GM12878 (cell line): Measurements from ENCODE around the gene RALGAPA2. TPM values are rescaled to one million over a fixed set of nuclear protein-coding genes. Genes with fewer than 3 reads are reported as not detected.
A peak's percentile ranks its signal among the peaks of the same experiment; 100 is the strongest.

Source experiments
- ATAC-seq: fragments of 200-7000 bp; cut with Tn5 transposase; 3 replicates; pipeline ENCODE4 v1.9.1; 2020; ENCODE audit warnings: mild to moderate bottlenecking, moderate library complexity
- BruUV-seq: library from RNA; stranded (reverse); fragments of 400-500 nt; replicated peaks from 2 replicates; lab custom pipeline; 2021; lab: Mats Ljungman, UMichigan
- CTCF ChIA-PET: fragments of 300-600 bp; sonication (Branson Sonifier 250); formaldehyde crosslinking; extraction: SDS; loops from one replicate; lab custom pipeline; 2021; ENCODE audit warnings: inconsistent platforms; lab: Yijun Ruan, JAX
- POLR2A ChIA-PET: fragments of 350-600 bp; formaldehyde crosslinking; extraction: SDS; loops from one replicate; lab custom pipeline; 2021; ENCODE audit warnings: inconsistent platforms; lab: Charles Lee
- RAD21 ChIA-PET: fragments of 300-600 bp; sonication (Branson Sonifier 250); formaldehyde crosslinking; loops from one replicate; lab custom pipeline; 2023; ENCODE audit warnings: antibody characterized with exemption; ENCODE audit not compliant: unreplicated experiment; lab: Charles Lee
- SMC1A ChIA-PET: fragments of 300-600 bp; sonication (Branson Sonifier 250); formaldehyde crosslinking; loops from one replicate; lab custom pipeline; 2023; ENCODE audit not compliant: unreplicated experiment, uncharacterized antibody; lab: Charles Lee
- DNase-seq: peaks from one replicate; pipeline ENCODE4 v3.0.0-alpha.2; 2011; ENCODE audit warnings: low read depth, low spot score
- FAIRE-seq: peaks from 3 replicates; lab custom pipeline; 2011; peaks lifted over from hg19 to GRCh38; lab: Jason Lieb, UNC
- H2AFZ ChIP-seq: 2 replicates; pipeline ENCODE4 v1.6.0; 2011; ENCODE audit warnings: low read depth, low read length, control low read depth; ENCODE audit not compliant: control insufficient read depth
- H3K27ac ChIP-seq: 2 replicates; pipeline ENCODE4 v1.5.1; 2011; ENCODE audit warnings: control low read depth; ENCODE audit not compliant: control insufficient read depth, insufficient read depth
- H3K27me3 ChIP-seq, 2 experiments: replicated peaks in 1 of 2; 2 replicates each; pipeline versions ENCODE4 v1.6.0 to v1.6.1; 2011; ENCODE audit warnings: low read length in 1 of 2; ENCODE audit not compliant: control insufficient read depth in 2 of 2, insufficient read depth in 2 of 2
- H3K36me3 ChIP-seq, 2 experiments: 2 replicates each; pipeline ENCODE4 v1.5.1; 2011; ENCODE audit warnings: low read length in 1 of 2; ENCODE audit not compliant: control insufficient read depth in 2 of 2, insufficient read depth in 2 of 2
- H3K4me1 ChIP-seq: 2 replicates; pipeline ENCODE4 v1.6.1; 2011; ENCODE audit warnings: mild to moderate bottlenecking, low read length, moderate library complexity, mixed read lengths; ENCODE audit not compliant: control insufficient read depth, insufficient read depth
- H3K4me2 ChIP-seq: 2 replicates; pipeline ENCODE4 v1.6.0; 2011; ENCODE audit warnings: control low read depth; ENCODE audit not compliant: control insufficient read depth, insufficient read depth
- H3K4me3 ChIP-seq: fragments of 200-600 bp; sonication (generic); 2 replicates; pipeline ENCODE4 v1.5.1; 2016
- H3K79me2 ChIP-seq: 2 replicates; pipeline ENCODE4 v1.6.0; 2011; ENCODE audit warnings: low read length; ENCODE audit not compliant: control insufficient read depth, insufficient read depth
- H3K9ac ChIP-seq: 2 replicates; pipeline ENCODE4 v1.8.0; 2011; ENCODE audit warnings: low read length, control low read depth, mixed read lengths; ENCODE audit not compliant: control insufficient read depth, insufficient read depth
- H3K9me3 ChIP-seq: replicated peaks from 3 replicates; pipeline ENCODE4 v1.5.1; 2011; ENCODE audit warnings: mild to moderate bottlenecking, low read length; ENCODE audit not compliant: control insufficient read depth, insufficient read depth
- H4K20me1 ChIP-seq: 2 replicates; pipeline ENCODE4 v1.6.0; 2011; ENCODE audit not compliant: control insufficient read depth, insufficient read depth
- CTCF ChIP-seq, 3 experiments: IDR thresholded peaks in 2 of 3; conservative IDR thresholded peaks in 1 of 3; 2 replicates each; pipeline ENCODE4 v1.5.1; 2011; ENCODE audit warnings: low read depth in 3 of 3, low read length in 3 of 3, mild to moderate bottlenecking in 3 of 3, control low read depth in 2 of 3, moderate library complexity in 2 of 3, inconsistent platforms in 1 of 3, mixed read lengths in 1 of 3; ENCODE audit not compliant: control insufficient read depth in 2 of 3, insufficient read depth in 1 of 3; ENCODE audit errors: extremely low read depth in 1 of 3
- ELK1 ChIP-seq: IDR thresholded peaks from 2 replicates; pipeline ENCODE4 v1.6.1; 2012; ENCODE audit warnings: low read depth, low read length, improper control_type of control experiment
- JUND ChIP-seq: IDR thresholded peaks from 2 replicates; pipeline ENCODE4 v1.6.1; 2012; ENCODE audit warnings: low read depth, mild to moderate bottlenecking, low read length, improper control_type of control experiment, moderate library complexity
- MYB ChIP-seq: fragments of 150-350 bp; IDR thresholded peaks from 2 replicates; pipeline ENCODE4 v1.6.1; 2014; ENCODE audit warnings: mild to moderate bottlenecking, low read depth, low read length, borderline replicate concordance
- RAD21 ChIP-seq: IDR thresholded peaks from 2 replicates; pipeline ENCODE4 v1.6.1; 2011; ENCODE audit warnings: mild to moderate bottlenecking, low read depth, low read length, moderate library complexity; ENCODE audit not compliant: insufficient read depth
- SMC3 ChIP-seq: IDR thresholded peaks from 2 replicates; pipeline ENCODE4 v1.6.1; 2011; ENCODE audit warnings: low read length, improper control_type of control experiment, borderline replicate concordance
- SREBF1 ChIP-seq: IDR thresholded peaks from 2 replicates; pipeline ENCODE4 v1.6.1; 2012; ENCODE audit warnings: mild to moderate bottlenecking, low read length
- YY1 ChIP-seq: IDR thresholded peaks from 2 replicates; pipeline ENCODE4 v1.6.1; 2011; ENCODE audit warnings: low read depth, mild to moderate bottlenecking, low read length
- WGBS: methylation state at CpG from one replicate; pipeline ENCODE4 v1.1.6; 2016; ENCODE audit warnings: low lambda C conversion rate; ENCODE audit not compliant: insufficient replicate concordance, insufficient coverage; ENCODE audit errors: missing lambda C conversion rate; 5-methylcytosine and 5-hydroxymethylcytosine counted together
- in situ Hi-C: fragments of 300-500 bp; cut with MboI; formaldehyde crosslinking; loops from 9 replicates; pipeline ENCODE4 v1.14.3; 2018; ENCODE audit warnings: mixed read lengths
- intact Hi-C: fragments of 100-400 bp; cut with micrococcal nuclease; formaldehyde crosslinking; loops from one replicate; pipeline ENCODE4 v1.14.2; 2022; ENCODE audit not compliant: unreplicated experiment
- polyA plus RNA-seq, 11 experiments: library from polyadenylated mRNA; depleted of rRNA in 4 of 11; unstranded in 6 of 11; stranded (reverse) in 5 of 11; fragments of >200 nt; fragmentation: Nextera tagmentation in 4 of 11; fragmentation: Illumina TruSeq in 1 of 11; extraction: Ambion mirVana in 4 of 11; extraction: Trizol in 1 of 11; gene quantifications; 1 replicate in 1 of 11; 2 replicates in 10 of 11; pipeline versions ENCODE4 v1.2.1 to v1.2.3, GENCODE V29; 2011 to 2016; ENCODE audit warnings: inconsistent platforms in 2 of 11, missing spikeins in 2 of 11, low read depth in 1 of 11
- total RNA-seq, 4 experiments: library from RNA; depleted of rRNA in 3 of 4; stranded (reverse); fragments of >200 nt in 3 of 4; fragmentation: Illumina TruSeq in 1 of 4; extraction: Trizol in 1 of 4; gene quantifications; 2 replicates each; pipeline versions ENCODE4 v1.2.1 to v1.2.3, GENCODE V29; 2013 to 2021

RALGAPA2 gene
- total and polyA plus RNA-seq, 10 of the 15 experiments (the other 5 are each of a cell fraction or from before 2014, with no cell fraction given): 2.9 to 29.4 (median 19.6) TPM

- Histone ChIP-seq H2AFZ (no peak overlapping the region), H3K4me3 (no peak overlapping the region), H3K9me3 (no peaks in the 10 kb centered on the region), H3K79me2 (no peaks in the 10 kb centered on the region), H3K36me3 (peaks cover 0 to 10% of the 10 kb centered on the region in 2 experiments; a peak in 1 of 4 replicates), H3K27ac (no peak overlapping the region), H3K4me1 (no peaks in the 10 kb centered on the region), H3K27me3 (no peaks in the 10 kb centered on the region), H4K20me1 (no peaks in the 10 kb centered on the region), H3K4me2 (no peak overlapping the region), H3K9ac (no peak overlapping the region)
- SMC1A ChIA-PET: interaction anchor here (0.5 to 2.8 kb wide), 28 partner anchors 8 to 510 kb away, joined by 3 to 10 read pairs (median 4); no protein-coding TSS in a partner anchor
- BruUV-seq: no TSS peak
- intact Hi-C loops (loop anchor here (10.0 kb wide), 1 partner anchor 509 kb away; no protein-coding TSS in a partner anchor), in situ Hi-C loops (loop anchor here (10.0 kb wide), 1 partner anchor 519 kb away; no protein-coding TSS in a partner anchor)
- FAIRE-seq (peak; percentile 66), DNase-seq (no peak), ATAC-seq (peak; percentile 93)
- TF ChIP-seq RAD21 (peak; percentile 43), JUND (no peak), YY1 (0 out of 2 replicates have a peak, but pooled peaks have one; percentile 28), MYB (no peak), SMC3 (peak; percentile 34; the same call in 1 of the 2 replicates), ELK1 (no peak), SREBF1 (no peak), CTCF (IDR thresholded peaks at IDR 0.05 in 2 of 3, conservative IDR thresholded peaks at IDR 0.05 in 1 of 3; ENCODE audit: control insufficient read depth in 2 of 3, extremely low read depth in 1 of 3, insufficient read depth in 1 of 3, low read depth in 3 of 3, low read length in 3 of 3) (peak; percentile 47 to 63 (median 52); a peak in 5 of 6 replicates)
- CTCF ChIA-PET: interaction anchor here (0.7 to 4.9 kb wide), 48 partner anchors 8 to 578 kb away, joined by 3 to 56 read pairs (median 4); partner anchors contain the start of gene RALGAPA2
- RAD21 ChIA-PET: interaction anchor here (0.7 to 3.3 kb wide), 16 partner anchors 11 to 511 kb away, joined by 3 to 17 read pairs (median 4); no protein-coding TSS in a partner anchor
- 52% methylated on average over 9 of the region's 9 CpGs for WGBS
- POLR2A ChIA-PET: interaction anchor here (1.1 kb wide), 1 partner anchor 17 kb away, joined by 3 read pairs; no protein-coding TSS in a partner anchor
These were observed 118.8 kb downstream of the RALGAPA2 start for GRCh38 chr20:20593447-20594170.
